Measurements from ENCODE around the gene ECHS1. TPM values are rescaled to one million over a fixed set of nuclear protein-coding genes. Genes with fewer than 3 reads are reported as not detected.

Gene ECHS1
- total and polyA plus RNA-seq, 2 experiments from 2014 or later, result 92.1 to 127 TPM

- Histone ChIP-seq H3K27ac (ENCODE audit: low read depth) (no peak overlapping the region), H3K4me2 (no peak overlapping the region), H3K27me3 (ENCODE audit: insufficient read depth) (peaks cover 8% of the 10 kb centered on the region), H2AFZ (no peak overlapping the region), H3K9me2 (ENCODE audit: insufficient read depth) (no peaks in the 10 kb centered on the region), H3K36me3 (ENCODE audit: insufficient read depth) (no peaks in the 10 kb centered on the region), H3K4me3 (no peak overlapping the region), H3K79me2 (replicated peaks; ENCODE audit: insufficient read depth) (no peaks in the 10 kb centered on the region), H3F3A (replicated peaks; ENCODE audit: low read depth) (0 out of 2 replicates have a peak, but pooled peaks cover 3% of the 10 kb centered on the region), H3K4me1 (ENCODE audit: insufficient read depth) (no peaks in the 10 kb centered on the region; the same call in 1 of the 2 replicates), H4K20me1 (replicated peaks; ENCODE audit: insufficient read depth) (no peaks in the 10 kb centered on the region)
- Mint-ChIP-seq H3K36me3 (ENCODE audit: low read depth) (no peaks in the 10 kb centered on the region), H3K4me1 (peaks cover 11% of the 10 kb centered on the region), H3K27ac (no peak overlapping the region), H3K4me3 (no peak overlapping the region), H3K9me3 (peaks cover 5% of the 10 kb centered on the region; the same call in 2 of the 3 replicates), H3K27me3 (ENCODE audit: insufficient read depth, low read depth, poor library complexity) (peaks cover 17% of the 10 kb centered on the region)
- no peak for ATAC-seq
- DNase-seq (ENCODE audit: low spot score), result no peak
- TF ChIP-seq NANOG (IDR thresholded peaks at IDR 0.05; ENCODE audit: borderline replicate concordance), result no peak
- TF ChIP-seq ZNF462 (CRISPR knock-in tag; IDR thresholded peaks at IDR 0.05), result no peak
- TF ChIP-seq EZH2phosphoT487 (IDR thresholded peaks at IDR 0.05; ENCODE audit: unreplicated experiment), result no peak
- no peak for TF ChIP-seq ETS1 (IDR thresholded peaks at IDR 0.05)
- TF ChIP-seq CTCF (conservative IDR thresholded peaks at IDR 0.05; ENCODE audit: low read depth in 2 of 2), result no peak
- TF ChIP-seq CREB1 (CRISPR knock-in tag; IDR thresholded peaks at IDR 0.05; ENCODE audit: low read depth), result no peak
- TF ChIP-seq ZNF331 (CRISPR knock-in tag; IDR thresholded peaks at IDR 0.05; ENCODE audit: low read depth), result no peak
- TF ChIP-seq POLR2AphosphoS5 (IDR thresholded peaks at IDR 0.05; ENCODE audit: low read depth), result no peak
- TF ChIP-seq JUNB (IDR thresholded peaks at IDR 0.05; ENCODE audit: unreplicated experiment), result no peak
Measured at GRCh38 chr10:133341983-133342382, 31.2 kb downstream of the ECHS1 start.

All from GM23338 (cell line).